GM19468 (cell line): Measurements from ENCODE around the gene MAGEF1.
"Not testable (repeated sequence)": the region's sequence is repeated elsewhere in the genome, so short reads cannot be mapped to it uniquely, and the experiment has no call there.

Experiments used
- ATAC-seq: cut with Tn5 transposase; IDR thresholded peaks from one replicate; pipeline ENCODE4 v1.9.1; 2021; ENCODE audit warnings: mild to moderate bottlenecking, moderate library complexity, moderate number of reproducible peaks; ENCODE audit not compliant: unreplicated experiment; ENCODE audit errors: extremely low read depth

Gene MAGEF1

GRCh38 chr3:184743248-184743647, 31.4 kb upstream of the MAGEF1 start:
- ATAC-seq = no peak

GRCh38 chr3:184742676-184743135, 30.8 kb upstream of the MAGEF1 start:
- ATAC-seq = no peak

GRCh38 chr3:184741798-184742675, 30.2 kb upstream of the MAGEF1 start:
- no peak for ATAC-seq

- no peak for ATAC-seq
Measured at GRCh38 chr3:184741259-184741556, 29.3 kb upstream of the MAGEF1 start.

- no peak for ATAC-seq
Measured at GRCh38 chr3:184740509-184741258, 28.8 kb upstream of the MAGEF1 start.

- no peak for ATAC-seq
Measured at GRCh38 chr3:184739594-184740505, 28.0 kb upstream of the MAGEF1 start.

- ATAC-seq = no peak
Measured at GRCh38 chr3:184738982-184739381, 27.1 kb upstream of the MAGEF1 start.

- ATAC-seq = no peak
Measured at GRCh38 chr3:184738506-184738890, 26.6 kb upstream of the MAGEF1 start.

- no peak for ATAC-seq
Measured at GRCh38 chr3:184737641-184738505, 26.0 kb upstream of the MAGEF1 start.

GRCh38 chr3:184737063-184737462, 25.2 kb upstream of the MAGEF1 start:
- ATAC-seq = no peak

GRCh38 chr3:184734903-184735701, 23.2 kb upstream of the MAGEF1 start:
- no peak for ATAC-seq

GRCh38 chr3:184733971-184734608, 22.2 kb upstream of the MAGEF1 start:
- ATAC-seq = no peak

GRCh38 chr3:184733181-184733580, 21.3 kb upstream of the MAGEF1 start:
- no peak for ATAC-seq

- ATAC-seq = no peak
Measured at GRCh38 chr3:184731786-184732537, 20.1 kb upstream of the MAGEF1 start.

- ATAC-seq = no peak
Measured at GRCh38 chr3:184730924-184731323, 19.1 kb upstream of the MAGEF1 start.

GRCh38 chr3:184729154-184729553, 17.3 kb upstream of the MAGEF1 start:
- ATAC-seq = not testable (repeated sequence)

- ATAC-seq = no peak
Measured at GRCh38 chr3:184728010-184728527, 16.2 kb upstream of the MAGEF1 start.
